Measurements from ENCODE around the gene CNTRL.
"Not testable (repeated sequence)": the region's sequence is repeated elsewhere in the genome, so short reads cannot be mapped to it uniquely, and the experiment has no call there.

The CNTRL gene

GRCh38 chr9:121172726-121173487, 98.2 kb downstream of the CNTRL start:
- H3K4me3 ChIP-seq (ENCODE audit: low read length) = no peak overlapping the region
- TF ChIP-seq EZH2phosphoT487 (IDR thresholded peaks at IDR 0.05; ENCODE audit: borderline replicate concordance, low read length) (no peak), CTCF (IDR thresholded peaks at IDR 0.05; ENCODE audit: low read depth, low read length, poor library complexity, severe bottlenecking) (no peak)
- H3K9me3 ChIP-seq (ENCODE audit: control insufficient read depth, insufficient read depth, low read length) = no peaks in the 10 kb centered on the region
- no peaks in the 10 kb centered on the region for H3K9me2 ChIP-seq (replicated peaks; ENCODE audit: control insufficient read depth, low read length)
- 0 out of 2 replicates have a peak, but pooled peaks cover 3% of the 10 kb centered on the region for H3K79me2 ChIP-seq (ENCODE audit: control insufficient read depth, low read length)
- no peaks in the 10 kb centered on the region for H3K27me3 ChIP-seq (ENCODE audit: control insufficient read depth, low read length)
- H3K4me1 ChIP-seq (ENCODE audit: control insufficient read depth, low read length) = no peaks in the 10 kb centered on the region; the same call in 1 of the 2 replicates
- H3K27ac ChIP-seq (ENCODE audit: low read depth, low read length) = no peak overlapping the region
- H3F3A ChIP-seq (ENCODE audit: control insufficient read depth, insufficient read depth) = peaks cover 47% of the 10 kb centered on the region
- no peak overlapping the region for H3K4me2 ChIP-seq (ENCODE audit: low read length)
- peaks cover 97% of the 10 kb centered on the region for H3K36me3 ChIP-seq (ENCODE audit: control insufficient read depth, low read length)
- no peaks in the 10 kb centered on the region for H4K20me1 ChIP-seq (ENCODE audit: control insufficient read depth, insufficient read depth, low read depth, low read length)

- Histone ChIP-seq H3K4me2 (ENCODE audit: low read length) (no peak overlapping the region), H4K20me1 (ENCODE audit: control insufficient read depth, insufficient read depth, low read depth, low read length) (no peaks in the 10 kb centered on the region), H3K4me1 (ENCODE audit: control insufficient read depth, low read length) (no peaks in the 10 kb centered on the region; the same call in 1 of the 2 replicates), H3K9me2 (replicated peaks; ENCODE audit: control insufficient read depth, low read length) (no peaks in the 10 kb centered on the region), H3F3A (ENCODE audit: control insufficient read depth, insufficient read depth) (peaks cover 51% of the 10 kb centered on the region), H3K27me3 (ENCODE audit: control insufficient read depth, low read length) (no peaks in the 10 kb centered on the region), H3K4me3 (ENCODE audit: low read length) (no peak overlapping the region), H3K36me3 (ENCODE audit: control insufficient read depth, low read length) (peaks cover 97% of the 10 kb centered on the region), H3K79me2 (ENCODE audit: control insufficient read depth, low read length) (0 out of 2 replicates have a peak, but pooled peaks cover 5% of the 10 kb centered on the region), H3K9me3 (ENCODE audit: control insufficient read depth, insufficient read depth, low read length) (no peaks in the 10 kb centered on the region), H3K27ac (ENCODE audit: low read depth, low read length) (no peak overlapping the region)
- TF ChIP-seq CTCF (IDR thresholded peaks at IDR 0.05; ENCODE audit: low read depth, low read length, poor library complexity, severe bottlenecking) (no peak), EZH2phosphoT487 (IDR thresholded peaks at IDR 0.05; ENCODE audit: borderline replicate concordance, low read length) (no peak)
Observed at GRCh38 chr9:121173501-121173900, 98.7 kb downstream of the CNTRL start.

GRCh38 chr9:121178676-121179372, 104.1 kb downstream of the CNTRL start:
- Histone ChIP-seq H3K4me2 (ENCODE audit: low read length) (no peak overlapping the region), H3K27ac (ENCODE audit: low read depth, low read length) (no peak overlapping the region), H3K36me3 (ENCODE audit: control insufficient read depth, low read length) (peaks cover 97% of the 10 kb centered on the region), H3K4me1 (ENCODE audit: control insufficient read depth, low read length) (peaks cover 20% of the 10 kb centered on the region), H3K9me2 (replicated peaks; ENCODE audit: control insufficient read depth, low read length) (no peaks in the 10 kb centered on the region), H4K20me1 (ENCODE audit: control insufficient read depth, insufficient read depth, low read depth, low read length) (no peaks in the 10 kb centered on the region), H3K4me3 (ENCODE audit: low read length) (no peak overlapping the region), H3K79me2 (ENCODE audit: control insufficient read depth, low read length) (peaks cover 39% of the 10 kb centered on the region), H3K9me3 (ENCODE audit: control insufficient read depth, insufficient read depth, low read length) (no peaks in the 10 kb centered on the region), H3K27me3 (ENCODE audit: control insufficient read depth, low read length) (no peaks in the 10 kb centered on the region), H3F3A (ENCODE audit: control insufficient read depth, insufficient read depth) (peaks cover 74% of the 10 kb centered on the region)
- TF ChIP-seq CTCF (IDR thresholded peaks at IDR 0.05; ENCODE audit: low read depth, low read length, poor library complexity, severe bottlenecking) (no peak), EZH2phosphoT487 (IDR thresholded peaks at IDR 0.05; ENCODE audit: borderline replicate concordance, low read length) (no peak)

- not testable (repeated sequence) for H4K20me1 ChIP-seq (ENCODE audit: control insufficient read depth, insufficient read depth, low read depth, low read length); H3K27me3 ChIP-seq (ENCODE audit: control insufficient read depth, low read length); H3K27ac ChIP-seq (ENCODE audit: low read depth, low read length); H3K9me2 ChIP-seq (replicated peaks; ENCODE audit: control insufficient read depth, low read length); H3K4me2 ChIP-seq (ENCODE audit: low read length); H3K9me3 ChIP-seq (ENCODE audit: control insufficient read depth, insufficient read depth, low read length); H3K4me3 ChIP-seq (ENCODE audit: low read length)
- Histone ChIP-seq H3K4me1 (ENCODE audit: control insufficient read depth, low read length) (peaks cover 25% of the 10 kb centered on the region), H3K79me2 (ENCODE audit: control insufficient read depth, low read length) (peaks cover 44% of the 10 kb centered on the region), H3K36me3 (ENCODE audit: control insufficient read depth, low read length) (peaks cover 98% of the 10 kb centered on the region), H3F3A (ENCODE audit: control insufficient read depth, insufficient read depth) (peaks cover 72% of the 10 kb centered on the region)
Observed at GRCh38 chr9:121179373-121179721, 104.6 kb downstream of the CNTRL start.
